ENCODE measurements around the gene ERC2.

GRCh38 chr3:56107157-56107556 is 361.1 kb downstream of the ERC2 start:
- no peak for TF ChIP-seq GATA3 (IDR thresholded peaks at IDR 0.05; ENCODE audit: low read depth, low read length)
- no peak for TF ChIP-seq GATA2 (IDR thresholded peaks at IDR 0.05; ENCODE audit: low read depth, low read length)

Measured in SH-SY5Y (cell line).